Stimulated activated CD4-positive, alpha-beta T cell treated with anti-CD3 and anti-CD28 coated beads, Interleukin-15, amount 100 ng/mL, for 1 hour (primary cell): ENCODE results near the gene GTPBP6.
"Not testable (repeated sequence)": the region's sequence is repeated elsewhere in the genome, so short reads cannot be mapped to it uniquely, and the experiment has no call there.

Experiments used
- DNase-seq, 2 donors: peaks; one replicate each; pipeline ENCODE4 v3.0.0-alpha.2; 2020; ENCODE audit warnings: low read depth in 1 of 2, low spot score in 1 of 2

GTPBP6 gene

GRCh38 chrX:336227-336626 is 17.6 kb upstream of the GTPBP6 start:
- no peak for DNase-seq

DNA sequence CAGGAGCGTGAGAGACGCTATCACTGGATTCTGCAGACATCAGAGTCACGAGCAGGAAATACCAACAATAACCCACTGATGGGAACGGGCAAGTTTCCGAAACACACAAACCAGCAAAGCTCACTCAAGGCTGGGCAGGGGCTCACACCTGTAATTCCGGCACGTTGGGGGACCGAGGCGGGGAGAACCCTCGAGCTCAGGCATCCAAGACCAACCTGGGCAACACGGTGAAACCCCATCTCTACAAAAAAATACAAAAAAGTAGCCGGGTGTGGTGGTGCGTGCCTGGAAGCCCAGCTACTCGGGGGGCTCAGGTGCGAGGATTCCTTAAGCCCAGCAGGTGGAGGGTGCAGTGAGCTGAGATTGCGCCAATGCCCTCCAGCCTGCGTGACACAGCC is 17.2 kb upstream of the GTPBP6 start:
- DNase-seq, result no peak

GRCh38 chrX:334971-335757 is 16.6 kb upstream of the GTPBP6 start:
- no peak for DNase-seq

DNA sequence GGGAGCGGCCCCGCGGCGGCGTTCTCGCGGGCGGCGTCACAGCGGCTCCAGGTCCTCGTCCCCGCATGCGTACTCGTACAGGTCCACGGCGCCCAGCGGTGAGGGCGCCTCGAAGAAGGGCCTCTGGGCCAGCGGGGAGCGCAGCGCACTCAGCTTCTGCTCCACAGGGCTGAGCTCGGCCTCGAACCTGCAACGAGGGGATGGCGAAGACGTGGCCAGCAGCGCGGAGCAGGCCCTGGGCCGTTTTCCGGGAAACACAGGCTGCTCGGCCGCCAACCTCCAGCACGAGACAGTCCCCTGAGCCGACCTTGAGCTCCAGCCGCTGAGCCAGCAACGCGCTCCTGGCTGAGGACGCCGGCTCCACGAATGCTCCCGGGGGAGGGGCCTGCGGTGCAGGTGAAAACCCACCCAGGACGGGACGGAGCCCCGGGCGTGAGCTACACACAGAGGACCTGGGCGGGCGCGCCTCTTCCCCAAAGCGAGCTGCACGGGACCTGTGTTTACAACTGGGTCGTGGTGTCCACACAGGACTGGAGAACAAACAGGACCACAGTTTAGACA is 15.8 kb upstream of the GTPBP6 start:
- no peak for DNase-seq

DNA sequence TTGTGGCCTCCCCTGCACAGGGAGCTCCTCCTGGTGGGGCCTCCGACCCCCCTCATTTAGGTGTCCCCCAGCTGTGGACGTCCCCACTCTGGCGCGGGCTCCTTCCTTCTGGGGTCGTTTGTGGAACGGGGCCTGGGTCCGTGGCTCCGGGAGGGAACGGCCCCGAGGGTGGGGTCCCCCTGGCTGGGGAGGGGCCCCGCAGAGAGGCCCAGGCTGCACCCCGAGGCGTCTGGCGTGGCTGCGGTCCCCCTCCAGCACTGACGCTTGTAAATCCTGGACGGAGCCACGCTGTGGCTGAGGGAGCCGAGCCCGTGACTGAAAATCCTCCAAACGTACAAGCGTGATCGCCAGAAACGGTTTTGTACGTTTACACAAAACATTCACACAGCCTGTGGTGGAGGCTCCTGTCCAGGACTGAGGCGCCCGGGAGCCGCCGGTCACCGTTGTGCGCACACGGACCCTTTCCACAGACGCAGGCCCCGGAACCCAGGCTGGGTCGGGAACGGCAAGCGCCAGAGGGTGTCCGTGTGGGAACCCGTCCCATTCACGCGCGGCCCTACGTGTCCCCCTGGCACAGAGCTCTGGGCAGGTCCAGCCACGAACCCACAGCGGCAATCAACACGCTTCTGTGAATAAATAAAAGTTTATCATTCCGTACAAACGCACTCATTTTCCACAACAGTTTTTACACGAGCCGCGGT is 15.2 kb upstream of the GTPBP6 start:
- DNase-seq, result no peak

GRCh38 chrX:332916-333610 is 14.5 kb upstream of the GTPBP6 start:
- DNase-seq, result no peak

DNA sequence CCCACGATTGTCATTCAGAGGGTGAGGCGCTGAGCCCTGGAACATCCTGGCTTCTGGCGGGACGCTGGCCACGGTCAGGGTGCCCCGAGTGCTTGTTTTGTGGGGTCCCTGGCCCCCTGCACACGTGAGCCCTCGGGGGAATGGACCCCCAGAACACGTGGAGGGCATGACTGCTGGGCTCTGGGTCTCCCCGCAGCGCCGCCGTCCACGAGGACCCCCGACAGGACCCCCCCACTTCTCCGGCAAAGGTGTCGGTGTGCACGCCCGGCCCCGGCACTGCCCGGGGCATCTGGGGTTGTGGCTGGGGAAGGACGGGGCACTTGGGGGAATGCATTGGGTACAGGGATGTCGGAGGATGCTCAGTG is 13.9 kb upstream of the GTPBP6 start:
- no peak for DNase-seq

GRCh38 chrX:331825-332495 is 13.4 kb upstream of the GTPBP6 start:
- no peak for DNase-seq

DNA sequence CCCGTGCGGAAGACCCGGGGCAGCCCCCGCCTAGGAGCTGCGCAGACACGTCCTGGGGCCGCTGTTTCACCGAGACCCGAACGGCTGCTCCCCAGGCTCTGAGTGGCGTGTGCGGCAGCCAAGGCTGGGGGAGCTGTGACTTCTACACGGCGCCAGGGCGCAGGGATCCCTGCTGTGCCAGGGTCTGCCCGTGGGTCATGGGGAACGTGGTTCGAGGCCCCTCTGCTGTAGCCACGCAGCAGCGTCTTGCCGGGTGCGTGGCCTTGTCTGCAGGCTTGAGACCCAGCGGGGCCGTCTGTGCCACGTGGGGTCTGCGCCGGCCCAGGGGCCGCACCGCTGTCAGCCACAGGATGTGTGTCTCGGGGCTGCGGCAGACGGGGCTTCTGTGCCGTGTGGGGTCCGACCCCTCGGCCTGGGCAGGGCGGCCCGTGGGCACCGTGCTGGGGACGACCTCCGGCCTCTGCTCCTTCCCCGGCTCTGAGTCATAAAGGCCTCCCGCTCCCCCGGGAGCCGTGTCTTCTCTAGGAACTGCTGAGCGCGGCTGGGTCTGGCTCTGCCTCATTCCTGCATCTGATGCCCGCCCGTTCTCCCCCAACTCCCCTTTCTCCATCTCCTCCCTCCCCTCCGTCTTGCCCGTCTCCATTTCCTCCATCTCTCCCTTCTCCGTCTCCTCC is 12.7 kb upstream of the GTPBP6 start:
- DNase-seq, result no peak

GRCh38 chrX:330726-331150 is 12.1 kb upstream of the GTPBP6 start:
- DNase-seq, result no peak

DNA sequence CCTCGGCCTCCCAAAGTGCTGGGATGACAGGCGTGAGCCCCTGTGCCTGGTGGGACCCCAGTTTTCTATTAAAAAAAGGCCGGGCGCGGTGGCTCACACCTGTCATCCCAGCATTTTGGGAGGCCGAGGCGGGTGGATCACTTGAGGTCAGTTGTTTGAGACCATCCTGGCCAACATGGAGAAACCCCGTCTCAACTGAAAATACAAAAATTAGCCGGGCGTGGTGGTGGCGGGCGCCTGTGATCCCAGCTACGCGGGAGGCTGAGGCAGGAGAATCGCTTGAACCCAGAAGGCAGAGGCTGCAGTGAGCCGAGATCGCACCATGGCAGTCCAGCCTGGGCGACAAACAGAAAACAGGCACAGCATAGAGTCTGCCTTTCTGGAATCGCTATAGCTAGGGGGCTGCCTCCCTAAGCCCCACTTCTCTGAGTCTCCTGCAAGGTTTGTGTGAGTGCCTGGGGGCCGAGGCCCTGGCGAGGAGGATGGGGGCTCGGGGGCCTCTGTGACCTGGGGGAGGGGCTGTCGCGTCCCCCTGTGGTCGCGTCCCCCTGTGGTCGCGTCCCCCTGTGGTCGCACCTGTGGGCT is 11.6 kb upstream of the GTPBP6 start:
- DNase-seq, result not testable (repeated sequence)

DNA sequence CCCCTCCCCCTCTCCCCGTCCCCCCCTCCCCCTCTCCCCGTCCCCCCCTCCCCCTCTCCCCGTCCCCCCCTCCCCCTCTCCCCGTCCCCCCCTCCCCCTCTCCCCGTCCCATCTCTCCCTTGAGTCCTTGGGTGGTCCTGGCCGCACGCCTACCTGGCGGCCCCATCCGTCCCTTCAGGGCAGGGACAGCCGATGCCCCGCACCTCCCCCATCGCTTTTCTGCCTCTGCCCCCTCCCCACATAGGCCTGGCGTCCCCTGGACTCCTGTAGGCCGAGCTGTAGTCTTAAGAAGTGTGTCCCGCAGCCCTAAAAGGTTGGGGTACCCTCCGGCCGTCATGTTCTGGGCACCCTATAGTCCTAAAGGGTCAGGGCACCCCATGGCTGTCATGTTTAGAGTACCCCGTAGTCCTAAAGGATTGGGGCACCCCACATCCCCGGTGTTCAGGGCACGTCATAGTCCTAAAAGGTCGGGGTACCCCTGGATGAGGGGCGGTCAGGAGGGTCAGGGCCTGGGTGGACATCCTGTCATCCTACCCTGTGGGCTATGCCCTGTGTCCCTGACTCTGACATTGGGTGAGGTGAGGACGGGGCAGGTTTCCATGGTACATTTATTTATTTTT is 10.8 kb upstream of the GTPBP6 start:
- no peak for DNase-seq

DNA sequence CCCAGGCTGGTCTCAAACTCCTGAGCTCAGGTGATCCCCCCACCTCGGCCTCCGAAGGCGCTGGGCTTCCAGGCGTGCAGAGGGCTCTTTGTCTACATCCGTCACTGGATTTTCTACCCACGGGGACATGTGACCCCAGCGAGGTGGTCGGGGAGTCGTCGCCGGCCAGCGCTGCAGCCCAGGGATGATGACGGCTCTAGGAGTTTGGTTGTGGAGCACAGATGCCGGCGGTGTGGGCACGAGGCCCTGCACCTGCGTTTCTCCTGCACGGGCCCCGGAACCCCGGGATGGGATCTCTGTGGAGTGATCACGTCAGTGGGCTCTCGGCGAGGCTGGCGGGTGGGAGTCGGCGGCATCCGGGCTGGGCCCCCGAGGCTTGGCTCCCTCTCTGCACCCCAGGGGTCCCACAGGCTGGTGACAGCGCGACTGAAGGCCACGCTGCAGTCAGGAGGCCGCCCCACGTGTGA is 9.1 kb upstream of the GTPBP6 start:
- no peak for DNase-seq

- not testable (repeated sequence) for DNase-seq
These were observed 6.1 kb upstream of the GTPBP6 start for GRCh38 chrX:324664-325063.

DNA sequence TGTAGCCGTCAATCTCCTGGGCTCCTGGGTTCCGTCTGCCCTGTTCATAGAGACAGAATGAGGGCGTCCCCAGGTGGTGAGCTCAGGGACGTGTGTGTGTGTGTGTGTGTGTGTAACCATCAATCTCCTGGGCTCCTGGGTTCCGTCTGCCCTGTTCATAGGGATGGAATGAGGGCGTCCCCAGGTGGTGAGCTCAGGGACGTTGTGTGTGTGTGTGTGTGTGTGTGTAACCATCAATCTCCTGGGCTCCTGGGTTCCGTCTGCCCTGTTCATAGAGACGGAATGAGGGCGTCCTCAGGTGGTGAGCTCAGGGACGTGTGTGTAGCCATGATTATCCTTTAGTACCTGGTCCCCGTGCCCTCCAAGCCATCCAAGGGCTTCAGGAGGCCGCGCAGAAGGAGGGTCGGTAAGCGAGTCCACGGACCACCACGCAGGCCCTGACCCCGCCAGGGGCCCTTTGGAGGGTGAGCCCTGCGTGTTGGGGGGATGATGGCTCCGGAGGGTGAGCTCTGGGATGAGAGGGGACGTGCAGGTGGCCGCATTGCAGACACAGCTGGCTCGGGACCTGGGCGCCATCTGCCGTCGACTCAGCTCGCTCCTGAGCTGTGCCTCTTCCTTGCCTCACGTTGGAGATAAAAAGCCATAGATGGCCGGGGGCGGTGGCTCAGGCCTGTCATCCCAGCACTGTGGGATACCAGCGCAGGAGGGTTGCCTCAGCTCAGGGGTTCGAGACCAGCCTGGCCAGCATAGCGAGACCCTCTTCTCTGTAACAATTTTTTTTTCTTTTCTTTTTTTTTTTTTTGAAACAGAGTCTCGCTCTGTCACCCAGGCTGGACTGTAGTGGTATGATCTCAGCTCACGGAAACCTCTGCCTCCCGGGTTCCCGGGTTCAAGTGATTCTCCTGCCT is 5.4 kb upstream of the GTPBP6 start:
- DNase-seq, result no peak

DNA sequence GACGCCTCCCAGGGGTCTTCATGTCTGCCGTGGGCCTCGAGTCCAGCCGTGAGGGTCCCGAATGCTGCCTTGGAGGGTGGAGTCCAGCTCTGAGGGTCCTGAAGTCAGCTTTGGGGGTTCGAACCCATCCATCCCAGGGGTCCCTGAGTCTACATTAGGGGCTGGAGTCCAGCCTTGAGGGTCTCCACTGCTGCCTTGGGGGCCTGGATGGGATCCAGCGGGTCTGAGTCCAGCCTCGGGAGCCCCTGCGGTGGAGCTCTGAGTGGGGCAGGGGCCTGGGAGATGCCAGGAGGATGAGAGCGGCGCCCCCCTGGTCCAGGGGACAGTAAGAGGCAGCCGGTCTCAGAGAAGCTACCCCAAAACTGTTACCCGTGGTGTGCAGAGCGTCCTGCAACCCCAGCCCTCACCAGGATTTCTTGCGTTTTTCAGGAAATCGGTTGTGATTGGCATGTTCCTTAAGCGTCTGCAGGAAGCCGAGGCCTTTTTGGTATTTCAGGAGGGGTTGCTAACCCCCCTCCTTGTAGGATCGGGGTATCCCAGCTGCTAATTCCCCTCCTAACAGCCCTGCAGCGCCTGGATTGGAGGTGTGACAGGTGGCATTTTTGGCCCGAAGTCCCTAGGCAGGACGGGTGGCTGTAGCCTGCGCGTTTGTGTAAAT is 1.7 kb upstream of the GTPBP6 start:
- DNase-seq, result no peak

GRCh38 chrX:319579-320125 is 1.1 kb upstream of the GTPBP6 start:
- DNase-seq, result no peak
